GM19035 (cell line): ENCODE measurements around the gene SAG.
A peak's percentile ranks its signal among the peaks of the same experiment; 100 is the strongest.

ENCODE experiments used
- ATAC-seq: cut with Tn5 transposase; IDR thresholded peaks from one replicate; pipeline ENCODE4 v1.9.1; 2021; ENCODE audit not compliant: unreplicated experiment

The SAG gene

DNA sequence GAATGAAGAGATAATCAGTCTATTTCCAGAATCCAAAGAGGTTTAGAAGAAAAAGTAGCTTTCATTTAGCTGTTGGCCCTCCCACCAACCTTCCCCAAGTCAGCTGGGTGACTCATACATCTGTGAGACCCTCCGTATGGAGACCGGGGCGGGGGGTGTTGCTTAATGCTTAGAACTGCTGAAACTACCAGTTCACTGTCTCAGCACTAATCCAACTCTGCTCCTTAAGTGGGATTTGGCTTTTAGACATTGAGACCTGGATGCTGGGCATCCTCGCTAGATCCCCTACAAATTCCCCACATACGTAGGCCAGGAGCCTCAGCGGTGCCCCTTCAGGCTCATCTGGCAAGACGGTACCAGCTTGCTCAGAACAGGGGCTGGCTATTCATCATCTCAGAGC is at the start of gene SAG:
Gene SAG (plus strand): TSS at position 252 of the 400 bp plus-strand sequence. CDS start 1,374 bp downstream, outside the sequence.
- no peak for ATAC-seq

DNA sequence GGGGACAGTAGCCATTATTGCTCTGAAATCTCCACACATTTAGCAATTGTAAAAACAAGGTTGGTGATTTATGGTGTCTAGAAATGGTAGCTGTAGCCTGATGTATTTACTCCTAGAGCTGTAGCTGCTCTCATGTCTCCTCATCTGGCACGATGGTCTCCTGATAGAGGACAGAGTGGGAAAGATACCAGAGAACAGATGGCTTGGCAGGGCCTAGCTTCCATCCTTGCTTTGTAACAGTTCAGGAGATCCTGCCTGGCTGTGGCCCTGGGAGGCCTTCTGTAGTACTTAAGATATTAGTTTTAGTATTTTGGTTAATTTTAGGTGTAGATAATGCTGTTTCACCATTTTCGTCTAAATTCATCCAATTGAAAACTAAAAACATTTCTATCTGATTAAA is 49.4 kb upstream of the SAG start:
- no peak for ATAC-seq

DNA sequence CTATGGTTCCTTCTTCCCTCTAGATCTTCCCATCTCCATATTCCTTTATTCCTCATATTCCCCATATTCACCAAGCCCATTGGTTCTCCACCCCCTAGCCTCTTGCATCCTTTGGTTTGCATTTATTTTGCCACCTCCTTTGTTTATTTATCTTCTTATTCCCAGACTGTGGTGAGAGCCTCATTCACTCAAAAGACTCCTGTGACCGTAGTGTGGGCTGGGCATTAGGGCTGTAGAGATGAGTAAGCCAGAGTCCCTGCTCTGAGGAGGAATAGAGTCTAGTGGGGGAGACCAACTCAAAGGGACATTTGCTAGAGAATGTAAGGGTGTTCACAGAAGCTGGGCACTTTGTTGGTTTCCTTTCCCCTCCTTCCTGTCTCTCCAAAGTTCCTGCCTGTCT is 47.9 kb upstream of the SAG start:
- no peak for ATAC-seq

DNA sequence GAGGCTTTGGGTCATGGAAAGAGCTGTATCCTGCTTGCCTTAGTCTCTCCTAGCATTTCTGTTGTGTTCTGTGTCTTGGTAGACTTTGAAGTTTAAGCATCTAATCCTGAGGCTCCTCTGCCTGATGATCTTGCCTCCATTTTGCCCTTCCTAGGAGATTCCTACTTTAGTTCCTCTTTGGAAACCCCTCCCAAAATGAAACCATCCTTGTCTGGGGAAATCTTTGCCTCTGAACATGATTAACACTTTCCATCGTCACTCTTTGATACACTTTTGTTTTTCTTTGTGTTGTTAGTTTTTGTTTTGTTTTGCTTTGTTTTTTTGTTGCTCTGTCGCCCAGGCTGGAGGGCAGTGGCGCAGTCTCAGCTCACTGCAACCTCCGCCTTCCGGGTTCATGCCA is 47.0 kb upstream of the SAG start:
- ATAC-seq: no peak

DNA sequence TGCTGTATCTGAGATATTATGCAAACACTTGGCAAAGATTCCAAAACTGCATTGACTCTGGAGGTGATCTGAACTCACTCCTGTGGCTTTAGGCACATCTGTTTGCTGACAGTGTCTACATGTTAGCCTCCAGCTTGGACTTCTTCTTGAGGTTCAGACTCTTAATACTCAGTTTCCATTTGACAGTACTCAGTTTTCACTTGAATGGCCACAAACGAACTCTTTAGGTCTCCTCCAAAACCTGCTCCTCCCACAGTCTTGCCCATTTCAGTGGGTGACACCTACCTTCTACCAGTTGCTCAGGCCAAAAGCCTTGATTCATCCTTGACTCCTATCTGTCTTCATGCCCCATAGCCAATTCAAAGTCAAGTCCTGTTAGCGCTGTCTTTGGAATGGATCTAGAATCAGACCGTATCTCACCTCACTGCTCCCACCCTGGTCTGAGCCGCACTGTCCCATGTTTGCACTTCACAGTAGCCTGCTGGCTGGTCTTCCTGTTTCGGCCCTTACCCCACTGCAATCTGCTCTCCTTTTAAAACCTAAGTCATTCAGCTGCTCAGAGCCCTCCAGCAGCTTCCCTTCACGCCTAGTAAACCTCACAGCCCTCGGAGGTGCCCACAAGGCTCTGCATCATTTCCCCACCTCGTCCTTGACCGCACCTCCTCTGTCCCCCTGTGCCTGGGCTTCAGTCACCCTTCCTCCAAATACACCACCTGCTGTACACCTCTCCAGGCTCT is 45.6 kb upstream of the SAG start:
- ATAC-seq: peak; percentile 66

DNA sequence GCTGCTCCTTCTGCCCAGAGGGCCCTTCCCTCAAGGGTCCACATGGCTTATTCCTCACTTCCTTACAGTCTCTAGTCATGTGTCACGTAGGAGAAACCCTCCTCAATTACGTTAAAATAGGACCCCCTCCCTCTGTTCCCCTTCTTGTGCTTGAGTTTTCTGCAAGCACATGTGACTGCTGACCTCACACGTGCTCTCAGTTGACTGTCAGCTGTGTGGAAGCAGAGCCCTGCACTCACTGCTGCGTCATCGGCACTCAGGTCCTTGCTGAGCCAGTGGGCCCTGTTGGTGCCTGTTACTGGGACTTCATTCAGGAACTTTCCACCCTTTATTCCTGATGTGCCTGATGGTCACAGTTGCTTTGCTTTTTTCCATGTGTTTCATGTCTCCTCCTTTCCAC is 45.1 kb upstream of the SAG start:
- no peak for ATAC-seq

DNA sequence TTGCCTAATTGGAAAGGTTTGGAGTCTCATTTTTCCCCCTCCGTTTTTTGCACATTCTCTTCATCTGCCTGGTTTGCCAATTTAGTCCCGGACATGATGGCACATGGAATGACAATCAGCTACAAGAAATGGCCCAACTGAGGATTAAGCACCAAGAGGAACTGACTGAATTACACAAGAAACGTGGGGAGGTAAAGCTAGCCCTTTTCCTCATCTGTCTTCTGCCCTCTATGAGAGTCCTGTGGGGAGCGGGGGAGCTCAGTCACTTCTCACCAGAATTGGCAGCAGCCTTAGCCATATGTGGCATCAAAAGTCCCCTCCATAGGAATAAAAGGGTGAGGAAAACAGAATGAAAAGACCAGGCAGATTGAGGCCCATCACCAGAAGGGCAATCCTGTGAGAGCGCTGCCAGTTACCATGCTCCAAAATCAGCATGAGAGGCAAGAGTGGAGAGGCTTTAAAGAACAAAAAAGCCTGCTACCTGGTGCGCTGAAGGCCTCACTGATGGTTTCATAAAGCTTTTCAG is 44.5 kb upstream of the SAG start:
- no peak for ATAC-seq

DNA sequence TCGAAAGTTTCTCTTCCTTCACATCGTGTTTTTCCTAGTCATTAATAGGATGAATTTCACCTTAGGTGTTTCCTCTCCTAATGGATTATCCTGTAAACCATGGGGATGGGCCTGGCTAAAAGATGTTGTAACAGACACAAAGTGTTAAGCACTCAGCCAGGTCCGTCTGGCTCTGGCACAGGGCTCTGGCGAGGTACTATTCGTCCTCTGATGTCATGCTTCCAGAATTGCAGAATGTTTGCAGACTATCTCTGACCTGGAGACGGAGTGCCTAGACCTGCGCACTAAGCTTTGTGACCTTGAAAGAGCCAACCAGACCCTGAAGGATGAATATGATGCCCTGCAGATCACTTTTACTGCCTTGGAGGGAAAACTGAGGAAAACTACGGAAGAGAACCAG is 42.9 kb upstream of the SAG start:
- no peak for ATAC-seq

DNA sequence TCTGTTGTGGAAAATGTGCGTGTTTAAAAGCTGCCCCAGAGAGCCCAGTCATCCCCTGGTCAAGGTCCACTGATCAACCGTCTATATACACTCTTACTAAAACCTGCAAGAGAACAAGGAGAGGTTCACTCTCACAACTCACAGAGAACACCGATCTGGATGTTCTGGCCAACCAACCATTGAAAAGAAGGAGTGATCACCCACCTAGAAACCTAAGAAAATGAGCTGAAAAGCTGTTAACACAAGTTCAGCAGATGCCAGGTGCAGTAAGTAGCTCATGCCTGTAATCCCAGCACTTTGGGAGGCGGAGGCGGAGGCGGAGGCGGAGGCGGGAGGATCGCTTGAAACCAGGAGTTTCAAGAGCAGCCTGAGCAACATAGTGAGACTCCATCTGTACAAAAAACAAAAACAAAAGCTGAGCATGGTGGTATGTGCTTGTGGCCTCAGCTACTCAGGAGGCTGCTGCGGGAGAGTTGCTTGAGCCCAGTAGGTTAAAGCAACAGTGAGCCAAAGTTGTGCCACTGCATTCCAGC is 41.7 kb upstream of the SAG start:
- ATAC-seq: no peak

DNA sequence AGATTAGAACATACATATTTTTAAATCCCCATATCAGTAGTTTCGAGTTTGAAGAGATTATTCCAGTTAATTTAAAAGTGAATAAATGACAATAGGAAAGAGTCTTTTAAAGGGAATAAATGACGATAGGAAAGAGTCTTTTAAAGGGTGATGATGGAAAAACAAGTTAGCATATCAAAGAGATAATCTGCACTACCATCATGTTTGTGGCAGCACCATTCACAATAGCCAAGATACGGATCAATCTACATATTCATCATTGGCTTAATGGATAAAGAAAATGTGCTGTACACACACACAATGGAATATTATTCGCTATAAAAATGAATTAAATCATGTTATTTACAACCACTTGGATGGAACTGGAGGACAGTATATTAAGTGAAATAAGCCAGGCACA is 41.1 kb upstream of the SAG start:
- no peak for ATAC-seq

DNA sequence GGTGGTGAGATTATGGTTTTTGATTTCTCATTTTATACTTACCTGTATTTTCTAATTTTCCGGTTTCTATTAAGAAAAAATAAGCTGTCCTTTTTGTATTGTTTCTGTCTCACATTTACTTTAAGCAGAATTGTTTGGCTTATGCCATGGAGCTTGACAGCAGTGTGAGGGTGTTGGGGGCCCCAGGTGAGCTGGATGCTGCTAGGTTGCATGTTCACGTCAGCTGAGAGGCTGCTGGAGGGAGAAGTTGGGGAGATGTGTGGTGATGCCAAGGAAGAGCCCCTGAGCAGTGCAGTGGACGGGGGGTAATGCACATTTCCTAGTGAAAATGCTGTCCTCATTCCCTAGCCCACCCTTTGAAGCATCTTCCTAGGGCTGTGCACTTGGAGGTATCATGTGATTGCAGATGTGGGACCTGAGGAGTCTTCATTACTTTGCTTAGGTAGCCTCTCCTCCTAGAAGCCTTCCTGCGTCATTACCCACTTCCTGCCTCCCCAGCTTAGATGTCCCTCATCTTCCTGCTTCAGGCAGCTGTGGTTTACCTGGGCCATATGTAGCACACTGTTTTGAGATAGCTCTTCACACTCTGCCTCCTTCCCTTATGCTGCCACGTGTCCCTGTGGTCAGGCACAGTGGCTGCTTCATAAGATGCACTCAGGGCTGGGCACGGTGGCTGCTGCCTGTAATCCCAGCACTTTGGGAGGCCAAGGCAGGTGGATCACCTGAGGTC is 39.9 kb upstream of the SAG start:
- ATAC-seq: peak; percentile 82

DNA sequence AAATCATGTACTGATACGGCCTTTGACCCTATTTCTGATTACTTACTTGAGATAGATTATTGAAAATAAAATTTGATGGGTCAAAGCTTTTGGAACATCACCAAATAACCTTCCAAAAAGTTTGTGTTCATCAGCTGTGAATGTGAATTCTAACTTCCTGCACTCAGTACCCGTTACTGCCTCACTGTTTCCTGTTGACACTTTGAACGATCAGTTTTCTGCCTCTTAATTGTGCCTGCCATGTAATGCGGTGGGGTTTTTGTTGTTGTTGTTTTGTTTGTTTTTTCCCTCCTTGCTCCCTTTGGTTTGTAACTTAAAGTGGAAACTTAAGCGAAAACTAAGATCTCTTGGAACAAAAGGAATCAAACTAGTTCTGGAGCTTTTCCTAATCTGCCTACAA is 37.2 kb upstream of the SAG start:
- ATAC-seq: no peak

DNA sequence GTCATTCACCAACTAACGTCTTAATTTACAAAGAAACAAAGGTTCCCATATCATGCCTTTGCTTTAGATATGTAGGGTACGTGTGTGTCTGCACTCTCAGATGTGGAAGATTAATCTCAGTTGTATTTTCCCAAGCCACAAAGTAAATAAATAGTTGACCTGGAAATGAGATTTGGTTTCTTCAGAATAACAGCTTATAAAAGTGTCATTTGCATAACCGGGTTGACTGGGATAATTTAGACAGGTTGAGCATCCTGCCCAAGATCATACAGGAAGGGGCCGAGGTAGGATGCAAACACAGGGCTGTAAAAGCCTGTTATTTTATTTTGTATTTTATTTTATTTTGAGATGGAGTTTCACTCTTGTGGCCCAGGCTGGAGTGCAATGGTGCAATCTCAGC is 36.7 kb upstream of the SAG start:
- no peak for ATAC-seq

DNA sequence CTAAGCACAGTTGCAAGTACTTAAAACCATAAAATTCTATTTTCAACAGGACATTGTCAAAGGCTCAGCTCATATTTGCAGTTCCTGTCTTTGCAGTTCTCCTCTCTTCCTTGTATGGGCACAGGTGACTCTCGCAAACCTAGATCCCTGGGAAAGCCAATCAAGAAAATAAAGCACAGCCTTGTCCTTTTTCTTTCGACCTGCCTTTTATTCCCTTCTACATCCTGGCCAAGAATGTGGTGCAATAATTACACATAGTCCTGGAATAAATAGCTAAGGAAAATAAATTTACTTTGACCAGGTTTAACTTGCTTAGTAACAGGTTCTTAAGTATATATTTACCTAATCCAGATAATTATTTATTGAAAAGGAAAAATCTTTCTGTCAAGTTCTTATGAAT is 35.9 kb upstream of the SAG start:
- ATAC-seq: no peak

DNA sequence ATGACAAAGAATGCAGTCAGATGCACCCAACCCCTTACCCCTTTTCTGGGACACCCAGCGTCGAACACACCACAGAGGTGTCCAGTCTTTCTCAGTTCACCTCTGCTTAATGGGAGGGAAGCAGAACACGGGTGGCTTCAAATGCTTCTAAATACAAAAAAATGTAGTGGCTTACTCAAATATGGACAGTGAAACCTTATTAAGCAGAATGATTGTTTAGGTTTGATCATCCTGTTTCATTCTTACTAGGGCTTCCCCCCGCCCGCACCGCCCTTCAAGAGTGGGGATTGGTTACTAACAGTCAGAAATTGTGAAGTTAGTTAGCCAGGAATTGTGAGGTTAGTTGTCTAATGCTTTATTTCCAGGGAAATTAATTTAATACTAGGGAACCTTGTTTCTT is 34.5 kb upstream of the SAG start:
- ATAC-seq: no peak

DNA sequence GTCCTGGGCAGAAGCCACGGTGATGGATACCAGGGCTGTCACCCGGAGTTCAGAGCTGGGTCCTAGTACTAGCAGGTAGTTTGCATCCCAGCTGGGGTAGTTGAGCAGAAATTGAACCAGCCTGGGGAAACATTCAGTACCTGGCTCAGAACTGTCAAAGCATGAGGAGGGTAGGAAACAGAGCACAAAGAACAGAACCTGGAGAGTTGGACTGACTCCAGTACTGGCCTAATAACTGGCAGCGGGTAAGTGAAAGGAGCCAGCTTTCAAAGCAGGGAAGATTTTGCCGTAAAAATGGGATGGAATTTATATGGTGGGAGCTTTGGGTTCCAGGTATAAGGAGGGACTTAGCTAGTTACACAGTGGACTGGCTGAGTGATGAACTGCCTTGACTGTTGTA is 32.4 kb upstream of the SAG start:
- ATAC-seq: no peak

DNA sequence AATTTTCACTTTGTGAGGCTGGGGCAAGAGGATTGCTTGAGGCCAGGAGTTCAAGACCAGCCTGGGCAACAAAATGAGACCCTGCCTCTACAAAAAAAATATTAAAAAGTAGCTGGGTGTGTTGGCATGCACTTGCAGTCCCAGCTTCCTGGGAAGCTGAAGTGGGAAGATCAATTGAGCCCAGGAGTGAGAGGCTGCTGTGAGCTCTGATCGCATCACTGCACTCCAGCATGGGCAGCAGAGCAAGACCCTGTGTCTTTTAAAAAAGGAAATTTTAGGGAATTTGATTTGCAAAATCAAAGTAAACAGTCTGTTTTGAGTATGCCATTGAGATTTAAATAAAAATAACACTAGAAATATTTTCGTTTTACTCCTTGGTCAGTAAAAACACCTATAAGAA is 28.7 kb upstream of the SAG start:
- no peak for ATAC-seq

DNA sequence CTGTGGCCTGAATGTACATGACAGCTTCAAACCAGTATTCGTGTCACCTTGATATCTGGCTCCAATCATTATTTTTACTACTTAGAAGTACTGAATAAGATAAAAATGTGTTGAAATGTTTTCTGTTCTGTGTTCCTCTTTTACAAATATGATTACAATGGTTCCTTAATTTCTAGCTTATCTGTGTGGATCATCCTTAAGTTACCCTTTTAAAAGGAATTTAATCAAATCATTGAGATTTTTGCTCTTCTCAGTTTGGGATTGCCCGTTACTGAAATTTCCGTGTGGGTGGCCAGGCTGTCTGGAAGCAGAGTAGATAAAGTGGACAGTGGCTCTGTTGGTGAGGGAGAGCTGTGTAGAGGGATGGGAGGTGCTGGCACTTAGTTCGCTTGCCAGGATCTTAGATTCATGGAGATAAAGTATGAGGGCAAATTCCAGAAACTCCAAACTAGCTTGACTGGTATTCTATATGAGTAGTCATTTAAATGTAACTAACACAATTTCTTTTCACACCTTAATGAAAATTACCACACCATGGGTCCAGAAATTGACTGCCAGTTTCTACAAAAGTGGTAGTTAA is 27.4 kb upstream of the SAG start:
- no peak for ATAC-seq

DNA sequence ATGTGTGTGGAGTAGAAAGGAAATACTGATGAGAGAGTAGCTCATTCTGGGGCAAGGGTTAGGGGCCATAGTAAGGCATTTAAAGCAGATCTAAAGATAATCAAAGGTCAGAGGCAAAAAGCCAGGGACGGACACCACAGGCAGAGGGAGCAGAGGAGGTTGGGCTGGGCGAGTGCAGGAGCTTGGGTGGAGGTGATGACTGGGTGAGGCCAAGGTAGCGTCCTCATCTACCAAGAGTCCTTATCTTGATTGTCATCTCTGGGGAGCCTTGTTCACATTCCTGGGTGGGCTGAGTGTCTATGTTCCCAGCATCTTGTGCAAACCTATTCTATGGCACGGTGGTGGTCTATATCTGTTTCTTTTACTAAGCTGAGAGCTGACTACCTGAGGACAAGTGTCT is 26.1 kb upstream of the SAG start:
- no peak for ATAC-seq

DNA sequence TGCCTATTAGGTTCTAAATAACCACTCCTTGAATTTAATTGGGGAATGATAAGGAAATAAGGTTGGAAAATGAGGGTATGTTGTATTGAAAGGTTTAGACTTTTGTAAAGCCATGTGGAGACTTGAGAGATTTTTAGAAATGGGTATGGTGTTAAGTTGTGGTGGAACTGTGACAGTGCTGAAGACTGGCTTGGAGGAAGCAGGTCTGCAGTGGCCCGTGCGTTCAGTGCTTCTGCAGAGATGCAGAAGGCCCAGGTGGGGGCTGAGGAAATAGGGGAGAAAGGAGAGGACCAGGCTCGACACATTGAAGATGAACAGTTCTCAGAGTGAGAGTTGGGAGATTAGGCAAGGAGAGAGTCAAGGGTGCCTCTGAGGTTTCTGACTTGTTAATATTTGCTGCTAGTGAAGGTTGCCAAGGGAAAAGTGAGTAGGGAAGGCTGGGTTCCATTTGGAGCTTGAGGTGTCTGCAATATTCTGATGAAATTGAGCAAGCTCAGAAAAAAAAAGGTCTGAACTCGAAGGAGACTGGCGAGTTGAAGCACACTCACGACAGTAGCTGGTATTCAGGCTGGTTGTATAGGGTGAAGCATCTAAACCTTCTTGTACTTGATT is 25.5 kb upstream of the SAG start:
- ATAC-seq: no peak

DNA sequence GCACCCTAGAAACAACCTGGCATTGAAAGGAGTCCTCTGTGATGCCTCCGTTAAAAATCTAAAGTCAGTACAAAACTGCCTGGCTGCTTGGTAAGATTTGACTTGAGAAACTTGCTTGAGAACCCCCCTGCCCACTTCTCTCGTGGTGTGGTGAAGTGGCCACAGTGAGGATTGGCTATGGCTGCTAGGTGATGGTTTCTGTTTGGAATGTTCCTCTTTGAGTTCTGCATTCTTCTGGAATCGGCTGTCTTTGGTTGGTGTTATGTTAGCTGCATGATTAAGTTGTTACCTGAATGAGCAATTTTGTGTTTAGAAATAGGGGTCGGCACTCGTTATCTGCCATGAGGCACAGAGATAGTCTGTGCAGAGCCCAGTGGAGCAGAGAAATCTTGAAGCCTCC is 21.7 kb upstream of the SAG start:
- ATAC-seq: no peak

DNA sequence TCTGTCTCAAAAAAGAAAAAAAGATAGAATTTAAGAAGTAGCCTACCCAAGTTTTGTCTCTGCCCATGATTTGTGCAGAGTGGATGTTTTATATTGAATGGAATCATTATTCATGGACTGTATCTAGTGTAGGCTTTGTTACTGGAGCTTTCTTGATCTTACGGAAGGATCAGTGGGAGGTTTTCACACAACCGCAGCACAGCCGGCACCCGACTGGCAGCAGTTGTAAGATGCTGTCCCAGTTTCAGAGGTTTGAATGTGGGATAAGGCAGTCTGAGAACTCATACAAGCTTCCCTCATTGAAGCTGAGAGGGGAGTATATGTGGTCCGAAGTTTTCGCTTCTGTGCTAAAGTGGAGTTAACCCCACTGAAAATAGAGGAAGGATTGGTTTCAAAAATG is 19.7 kb upstream of the SAG start:
- no peak for ATAC-seq
